ENCODE results near the gene LHFPL6. TPM values are rescaled to one million over a fixed set of nuclear protein-coding genes. Genes with fewer than 3 reads are reported as not detected.

LHFPL6 gene
- total RNA-seq, 1 experiment from 2014 or later = 8.9 TPM

DNA sequence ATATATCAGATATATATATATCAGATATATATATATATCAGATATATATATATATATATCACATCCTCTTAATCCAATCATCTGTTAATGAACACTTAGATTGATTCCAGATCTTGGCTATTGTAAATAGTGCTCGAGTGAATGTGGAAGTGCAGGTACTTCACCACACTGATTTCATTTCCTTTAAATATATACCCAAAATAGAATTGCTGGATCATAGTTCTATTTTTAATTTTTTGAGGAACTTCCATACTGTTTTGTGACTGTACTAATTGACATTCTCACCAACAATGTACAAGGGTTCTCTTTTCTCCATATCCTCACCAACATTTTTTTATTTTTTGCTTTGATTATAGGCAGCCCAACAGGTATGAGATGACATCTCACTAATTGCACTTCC is 287.2 kb downstream of the LHFPL6 start:
- CTCF ChIA-PET = interaction anchor here (0.5 kb wide), 1 partner anchor 294 kb away, joined by 5 read pairs; no protein-coding TSS in a partner anchor
- no peaks in the 10 kb centered on the region for H3K27me3 Mint-ChIP-seq (ENCODE audit: insufficient read depth, unreplicated experiment)
- H3K4me3 Mint-ChIP-seq (ENCODE audit: unreplicated experiment) = no peak overlapping the region
- intact Hi-C loops (cut with micrococcal nuclease) = no loop called here
- POLR2A ChIA-PET = no interaction called here
- H3K4me1 Mint-ChIP-seq (ENCODE audit: insufficient read depth, unreplicated experiment) = no peaks in the 10 kb centered on the region
- BruUV-seq (replicated peaks) = no TSS peak
- TF ChIP-seq, protein P1, sequence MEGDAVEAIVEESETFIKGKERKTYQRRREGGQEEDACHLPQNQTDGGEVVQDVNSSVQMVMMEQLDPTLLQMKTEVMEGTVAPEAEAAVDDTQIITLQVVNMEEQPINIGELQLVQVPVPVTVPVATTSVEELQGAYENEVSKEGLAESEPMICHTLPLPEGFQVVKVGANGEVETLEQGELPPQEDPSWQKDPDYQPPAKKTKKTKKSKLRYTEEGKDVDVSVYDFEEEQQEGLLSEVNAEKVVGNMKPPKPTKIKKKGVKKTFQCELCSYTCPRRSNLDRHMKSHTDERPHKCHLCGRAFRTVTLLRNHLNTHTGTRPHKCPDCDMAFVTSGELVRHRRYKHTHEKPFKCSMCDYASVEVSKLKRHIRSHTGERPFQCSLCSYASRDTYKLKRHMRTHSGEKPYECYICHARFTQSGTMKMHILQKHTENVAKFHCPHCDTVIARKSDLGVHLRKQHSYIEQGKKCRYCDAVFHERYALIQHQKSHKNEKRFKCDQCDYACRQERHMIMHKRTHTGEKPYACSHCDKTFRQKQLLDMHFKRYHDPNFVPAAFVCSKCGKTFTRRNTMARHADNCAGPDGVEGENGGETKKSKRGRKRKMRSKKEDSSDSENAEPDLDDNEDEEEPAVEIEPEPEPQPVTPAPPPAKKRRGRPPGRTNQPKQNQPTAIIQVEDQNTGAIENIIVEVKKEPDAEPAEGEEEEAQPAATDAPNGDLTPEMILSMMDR (IDR thresholded peaks at IDR 0.05; ENCODE audit: unreplicated experiment) = no peak
- H3K27ac Mint-ChIP-seq (ENCODE audit: low read depth, unreplicated experiment) = no peak overlapping the region
- DNase-seq (ENCODE audit: unreplicated experiment) = no peak
- no peaks in the 10 kb centered on the region for H3K9me3 Mint-ChIP-seq (ENCODE audit: unreplicated experiment)
- no peaks in the 10 kb centered on the region for H3K36me3 Mint-ChIP-seq (ENCODE audit: insufficient read depth, unreplicated experiment)

DNA sequence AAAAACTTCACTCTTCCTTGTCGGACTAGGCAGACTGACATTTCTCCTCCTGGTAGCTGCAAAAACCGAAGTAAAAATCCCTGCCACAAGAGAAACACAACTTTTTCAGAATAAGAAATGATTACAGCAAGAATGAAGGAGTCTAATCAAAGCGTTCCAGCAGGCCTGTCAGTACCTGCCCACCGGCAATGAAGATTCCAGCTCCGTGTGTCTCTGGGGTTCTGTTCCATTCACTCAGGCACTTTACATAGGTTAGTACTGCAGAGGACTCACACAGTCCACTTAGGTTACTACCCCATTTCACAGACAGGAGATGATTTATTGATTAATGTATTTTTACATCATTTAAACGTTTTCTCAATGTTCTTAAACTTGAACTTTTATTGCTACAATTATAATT is 289.3 kb downstream of the LHFPL6 start:
- H3K27me3 Mint-ChIP-seq (ENCODE audit: insufficient read depth, unreplicated experiment) = no peaks in the 10 kb centered on the region
- BruUV-seq (replicated peaks) = no TSS peak
- intact Hi-C loops (cut with micrococcal nuclease) = no loop called here
- H3K36me3 Mint-ChIP-seq (ENCODE audit: insufficient read depth, unreplicated experiment) = no peaks in the 10 kb centered on the region
- TF ChIP-seq, protein P1 (IDR thresholded peaks at IDR 0.05; ENCODE audit: unreplicated experiment) = no peak
- CTCF ChIA-PET = interaction anchor here (0.6 kb wide), 2 partner anchors 10 to 224 kb away, joined by 3 read pairs; no protein-coding TSS in a partner anchor
- DNase-seq (ENCODE audit: unreplicated experiment) = no peak
- no peak overlapping the region for H3K27ac Mint-ChIP-seq (ENCODE audit: low read depth, unreplicated experiment)
- no peaks in the 10 kb centered on the region for H3K4me1 Mint-ChIP-seq (ENCODE audit: insufficient read depth, unreplicated experiment)
- H3K4me3 Mint-ChIP-seq (ENCODE audit: unreplicated experiment) = no peak overlapping the region
- no peaks in the 10 kb centered on the region for H3K9me3 Mint-ChIP-seq (ENCODE audit: unreplicated experiment)
- POLR2A ChIA-PET = no interaction called here

DNA sequence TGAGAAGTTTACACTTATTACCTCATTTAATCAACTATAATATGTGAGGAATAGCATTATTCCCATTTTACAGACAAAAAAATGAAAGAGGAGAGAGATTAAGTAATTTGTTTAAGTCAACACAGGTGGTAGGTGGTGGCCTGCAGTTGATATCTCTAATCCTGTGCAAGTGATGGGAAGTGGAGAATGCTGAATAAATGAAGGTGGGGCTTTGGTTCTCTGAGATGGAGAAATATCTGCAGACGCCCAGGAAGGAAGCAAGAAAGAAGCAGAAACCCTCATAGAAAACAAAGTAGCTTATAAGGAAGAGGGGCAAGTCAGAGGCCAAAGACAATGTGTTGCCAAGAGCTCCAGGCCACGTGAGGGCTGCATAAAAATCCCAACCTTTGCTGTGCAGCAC is 290.4 kb downstream of the LHFPL6 start:
- no peak overlapping the region for H3K27ac Mint-ChIP-seq (ENCODE audit: low read depth, unreplicated experiment)
- intact Hi-C loops (cut with micrococcal nuclease) = no loop called here
- no peaks in the 10 kb centered on the region for H3K36me3 Mint-ChIP-seq (ENCODE audit: insufficient read depth, unreplicated experiment)
- H3K27me3 Mint-ChIP-seq (ENCODE audit: insufficient read depth, unreplicated experiment) = peaks cover under 1% of the 10 kb centered on the region
- no peak overlapping the region for H3K4me3 Mint-ChIP-seq (ENCODE audit: unreplicated experiment)
- DNase-seq (ENCODE audit: unreplicated experiment) = no peak
- TF ChIP-seq, protein P1 (IDR thresholded peaks at IDR 0.05; ENCODE audit: unreplicated experiment) = no peak
- no peaks in the 10 kb centered on the region for H3K9me3 Mint-ChIP-seq (ENCODE audit: unreplicated experiment)
- POLR2A ChIA-PET = no interaction called here
- no TSS peak for BruUV-seq (replicated peaks)
- H3K4me1 Mint-ChIP-seq (ENCODE audit: insufficient read depth, unreplicated experiment) = no peaks in the 10 kb centered on the region
- CTCF ChIA-PET = interaction anchor here (0.6 to 0.9 kb wide), 2 partner anchors 77 to 300 kb away, joined by 3 to 4 read pairs; no protein-coding TSS in a partner anchor

DNA sequence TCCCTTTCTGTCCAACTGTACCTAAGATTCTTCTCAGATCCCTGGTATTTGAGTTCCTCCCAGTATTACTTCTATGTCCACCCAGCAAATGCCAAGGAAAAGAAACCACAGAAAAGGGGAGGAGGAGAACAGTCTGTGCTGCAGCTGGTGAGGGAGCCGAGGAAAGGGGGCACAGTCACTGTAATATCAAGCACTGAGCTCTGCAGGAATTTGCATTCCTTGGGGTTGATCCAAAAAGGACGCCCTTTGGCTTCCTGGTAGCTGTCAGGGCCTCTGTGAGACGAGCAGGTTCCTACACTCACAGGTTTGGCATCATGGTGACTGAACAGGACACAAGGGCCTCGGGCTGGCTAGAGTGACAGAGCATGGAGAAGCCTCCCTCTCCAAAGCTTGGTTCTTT is 291.4 kb downstream of the LHFPL6 start:
- ChIA-PET POLR2A (no interaction called here), CTCF (interaction anchor here (0.8 kb wide), 1 partner anchor 10 kb away, joined by 4 read pairs; no protein-coding TSS in a partner anchor)
- intact Hi-C loops (cut with micrococcal nuclease) = no loop called here
- Mint-ChIP-seq H3K4me3 (ENCODE audit: unreplicated experiment) (no peak overlapping the region), H3K27me3 (ENCODE audit: insufficient read depth, unreplicated experiment) (peaks cover 10% of the 10 kb centered on the region), H3K27ac (ENCODE audit: low read depth, unreplicated experiment) (no peak overlapping the region), H3K4me1 (ENCODE audit: insufficient read depth, unreplicated experiment) (peaks cover 5% of the 10 kb centered on the region), H3K9me3 (ENCODE audit: unreplicated experiment) (no peaks in the 10 kb centered on the region), H3K36me3 (ENCODE audit: insufficient read depth, unreplicated experiment) (no peaks in the 10 kb centered on the region)
- no TSS peak for BruUV-seq (replicated peaks)
- TF ChIP-seq, protein P1 (IDR thresholded peaks at IDR 0.05; ENCODE audit: unreplicated experiment) = no peak
- DNase-seq (ENCODE audit: unreplicated experiment) = peak; percentile 16

Data from MCF 10A (cell line).